Measurements from ENCODE around the gene PSMB5.

PSMB5 gene

DNA sequence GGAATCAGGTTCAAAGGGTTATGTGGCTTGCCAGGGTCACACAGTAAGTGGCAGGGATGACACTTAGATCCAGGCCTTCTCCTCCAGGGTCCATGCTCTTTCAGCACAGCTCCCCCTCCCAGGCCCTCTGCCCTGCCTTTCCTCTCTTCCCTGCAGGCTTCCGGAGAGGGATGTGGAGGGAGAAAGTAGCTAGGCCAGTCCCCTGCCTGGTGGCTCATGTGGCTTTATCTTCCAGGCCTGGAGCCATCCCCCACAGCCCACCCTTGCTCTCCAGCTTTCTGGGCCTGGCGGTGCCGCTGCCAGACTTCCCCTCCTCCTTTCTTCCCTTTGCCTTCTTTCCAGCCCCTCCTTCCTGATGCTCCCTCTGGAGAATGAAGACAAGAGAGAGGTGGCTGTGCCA, 9.1 kb upstream of the PSMB5 start:
- DNase-seq (ENCODE audit: low read depth) = no peak

- no peak for DNase-seq (ENCODE audit: low read depth)
Measured at GRCh38 chr14:23043145-23043544, 8.4 kb upstream of the PSMB5 start.

- DNase-seq (ENCODE audit: low read depth) = no peak
Measured at GRCh38 chr14:23042162-23042965, 7.7 kb upstream of the PSMB5 start, which contains the start of gene PSMB11. PSMB11 (plus strand) TSS chr14:23042212; CDS start chr14:23042226, 14 bp downstream.

DNA sequence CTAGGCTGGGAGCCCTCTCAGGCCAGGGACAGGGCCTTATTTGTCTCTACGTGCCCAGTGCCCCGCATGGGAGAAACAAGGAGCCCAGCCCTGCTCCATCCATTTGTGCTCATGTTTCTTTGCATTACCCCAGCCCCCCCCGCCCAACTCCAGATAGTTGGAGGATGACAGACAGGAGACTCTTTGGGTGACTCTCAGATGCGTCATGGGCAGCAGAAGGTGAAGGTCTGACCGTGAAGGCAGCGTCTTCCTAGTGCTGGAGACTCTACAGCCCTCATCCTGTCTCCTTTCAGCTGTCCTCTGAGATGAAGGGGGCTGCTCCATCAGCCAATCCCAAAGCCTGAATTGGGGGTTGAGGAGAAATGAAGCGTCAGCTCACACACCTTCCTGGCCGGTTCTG, 7.0 kb upstream of the PSMB5 start:
- DNase-seq (ENCODE audit: low read depth) = no peak

GRCh38 chr14:23040100-23040499, 5.4 kb upstream of the PSMB5 start:
- no peak for DNase-seq (ENCODE audit: low read depth)

DNA sequence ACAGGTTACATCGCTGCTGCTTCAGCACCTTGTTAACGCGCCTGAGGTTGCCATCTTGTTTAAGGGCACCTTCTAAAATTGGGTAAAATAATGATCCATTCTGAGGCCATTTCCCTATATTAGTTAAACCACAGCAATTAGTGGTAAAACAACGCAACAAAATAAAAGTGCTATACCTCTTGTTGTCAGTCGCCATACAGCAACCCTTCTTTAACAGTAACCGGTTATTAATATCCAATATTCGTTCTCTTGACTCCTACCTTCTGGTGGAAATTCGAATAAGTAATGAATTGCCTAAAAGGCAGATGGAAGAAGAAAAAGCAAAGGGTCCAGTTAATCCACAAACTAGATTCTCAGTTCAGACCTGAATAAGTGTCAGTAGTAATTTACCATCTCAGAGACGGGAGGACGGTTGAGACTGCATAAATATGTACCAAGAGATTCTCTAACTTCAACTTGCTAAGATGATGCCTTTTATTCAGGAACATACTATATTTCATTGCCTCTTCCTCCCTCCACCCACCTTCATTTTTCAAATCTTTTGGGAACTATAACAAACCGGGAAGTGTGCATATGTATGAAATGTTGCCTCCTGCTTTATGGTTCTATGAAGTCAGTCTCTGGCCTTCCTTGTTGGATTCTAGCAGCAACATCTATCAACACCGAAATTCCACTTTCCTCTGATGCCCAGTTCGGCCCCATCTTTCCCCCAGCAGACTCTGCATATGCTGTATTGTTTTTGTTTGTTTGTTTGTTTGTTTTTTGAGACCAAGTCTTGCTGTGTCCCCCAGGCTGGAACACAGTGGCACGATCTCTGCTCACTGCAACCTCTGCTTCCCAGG, 824 bp upstream of the PSMB5 start:
- no peak for DNase-seq (ENCODE audit: low read depth)

- DNase-seq (ENCODE audit: low read depth) = no peak
Measured at GRCh38 chr14:23033801-23034497, 751 bp downstream of the PSMB5 start.

DNA sequence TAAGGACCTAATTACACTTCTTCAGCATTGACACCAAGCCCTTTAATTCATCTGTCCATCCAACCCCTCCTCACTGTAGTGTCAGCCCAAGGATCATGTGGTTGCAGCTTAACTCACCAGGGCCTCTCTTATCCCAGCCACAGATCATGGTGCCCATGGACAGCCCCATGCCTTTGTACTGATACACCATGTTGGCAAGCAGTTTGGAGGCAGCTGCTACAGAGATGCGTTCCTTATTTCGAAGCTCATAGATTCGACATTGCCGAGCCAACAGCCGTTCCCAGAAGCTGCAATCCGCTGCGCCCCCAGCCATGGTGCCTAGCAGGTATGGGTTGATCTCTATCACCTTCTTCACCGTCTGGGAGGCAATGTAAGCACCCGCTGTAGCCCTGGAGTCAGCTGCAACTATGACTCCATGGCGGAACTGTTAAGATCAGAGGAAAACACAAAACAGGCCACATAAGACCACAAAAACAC, 1.4 kb downstream of the PSMB5 start:
- DNase-seq (ENCODE audit: low read depth) = no peak

- no peak for DNase-seq (ENCODE audit: low read depth)
Measured at GRCh38 chr14:23030936-23031335, 3.8 kb downstream of the PSMB5 start.

DNA sequence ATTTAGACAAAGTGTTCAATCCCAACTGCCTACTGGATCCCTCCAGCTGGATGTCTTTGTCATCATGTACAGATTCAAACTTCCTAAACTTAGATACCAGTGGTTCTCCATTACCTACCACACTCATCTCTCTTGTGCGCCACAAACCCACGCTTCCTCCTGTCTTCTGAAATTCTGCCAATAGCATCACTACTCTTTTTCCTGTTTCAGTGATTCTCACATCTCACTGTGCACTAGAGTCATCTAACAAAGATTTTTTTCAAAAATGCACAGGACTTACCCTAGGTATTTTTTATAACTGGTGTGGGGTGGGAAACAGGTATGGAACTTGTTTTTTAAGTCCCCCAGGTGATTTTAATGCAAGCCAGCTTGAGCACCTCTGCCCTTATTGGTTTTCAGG, 5.9 kb downstream of the PSMB5 start:
- no peak for DNase-seq (ENCODE audit: low read depth)

GRCh38 chr14:23025151-23025814, 9.4 kb downstream of the PSMB5 start:
- DNase-seq (ENCODE audit: low read depth) = no peak

DNA sequence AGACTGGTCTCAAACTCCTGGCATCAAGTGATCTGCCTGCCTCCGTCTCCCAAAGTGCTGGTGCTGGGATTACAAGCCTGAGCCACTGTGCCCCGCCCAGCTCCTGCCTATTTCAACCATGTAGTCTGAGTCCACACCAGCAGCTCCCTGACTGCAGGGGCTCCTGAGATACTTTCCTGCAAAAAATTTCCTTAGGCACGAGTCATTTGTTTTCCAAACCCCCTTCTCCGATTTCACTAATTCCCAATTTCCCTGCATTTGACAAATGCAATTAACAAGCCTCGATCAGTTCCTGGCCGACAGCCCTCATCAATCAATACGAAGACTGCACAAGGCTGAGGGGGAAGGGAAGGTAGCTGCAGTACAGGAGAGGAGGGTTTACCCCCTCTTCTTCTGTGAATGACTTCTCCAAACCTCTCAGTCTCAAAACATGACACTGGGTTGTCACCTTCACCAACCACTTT, 10.1 kb downstream of the PSMB5 start:
- no peak for DNase-seq (ENCODE audit: low read depth)

DNA sequence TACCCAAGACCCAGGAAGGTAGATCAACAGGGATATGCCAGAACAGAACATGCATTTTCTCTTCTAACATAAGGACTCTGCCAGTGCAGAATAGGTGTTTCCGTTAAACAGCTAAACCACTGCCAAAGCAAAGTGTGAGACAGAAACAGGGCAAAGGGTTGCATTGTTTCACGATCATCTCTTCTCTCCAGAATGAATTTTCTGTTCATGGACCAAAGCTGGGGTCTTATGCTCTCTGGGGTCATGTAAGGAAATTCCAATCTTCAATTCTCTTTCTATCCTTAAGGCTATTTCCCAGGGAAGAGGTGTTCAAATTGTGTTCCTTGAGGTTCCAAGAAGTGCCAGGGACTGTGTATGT, 10.9 kb downstream of the PSMB5 start:
- no peak for DNase-seq (ENCODE audit: low read depth)

DNA sequence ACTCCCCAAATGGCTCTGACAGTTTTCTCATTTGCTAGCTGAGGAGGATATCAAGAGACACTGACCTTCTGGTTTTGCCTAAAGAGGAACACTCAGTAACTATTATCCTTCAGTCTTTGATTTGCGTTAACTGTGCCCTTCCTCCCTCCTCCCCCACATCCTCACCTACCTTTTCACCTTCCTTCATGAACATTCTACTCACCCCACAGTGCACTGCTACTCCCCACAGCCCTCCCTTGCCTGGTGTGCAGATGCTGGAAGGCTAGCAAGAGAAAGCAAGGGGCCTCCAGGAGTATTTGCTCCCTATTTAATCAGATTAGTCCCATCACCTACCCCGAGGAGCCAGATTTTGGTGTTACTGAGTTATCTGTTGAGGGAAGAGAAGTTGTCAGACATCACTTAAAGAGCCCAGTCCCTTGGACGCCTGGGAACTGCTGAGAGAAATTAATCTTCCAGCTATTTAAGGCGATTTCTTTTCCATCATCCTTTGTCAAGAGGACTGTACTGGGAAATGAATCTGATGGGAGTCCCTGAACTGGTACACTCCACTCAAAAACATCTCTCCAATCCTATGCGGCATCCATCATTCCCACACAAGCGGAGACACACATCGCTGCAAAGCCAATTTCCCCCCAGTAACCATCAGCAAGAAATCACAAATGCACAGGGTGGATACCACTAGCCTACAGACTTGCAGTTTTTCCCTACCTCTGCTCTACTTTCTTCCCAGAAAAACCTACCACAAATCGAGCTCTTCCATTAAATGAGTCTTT, 11.5 kb downstream of the PSMB5 start:
- no peak for DNase-seq (ENCODE audit: low read depth)

- no peak for DNase-seq (ENCODE audit: low read depth)
Measured at GRCh38 chr14:23021889-23022442, 12.7 kb downstream of the PSMB5 start.

DNA sequence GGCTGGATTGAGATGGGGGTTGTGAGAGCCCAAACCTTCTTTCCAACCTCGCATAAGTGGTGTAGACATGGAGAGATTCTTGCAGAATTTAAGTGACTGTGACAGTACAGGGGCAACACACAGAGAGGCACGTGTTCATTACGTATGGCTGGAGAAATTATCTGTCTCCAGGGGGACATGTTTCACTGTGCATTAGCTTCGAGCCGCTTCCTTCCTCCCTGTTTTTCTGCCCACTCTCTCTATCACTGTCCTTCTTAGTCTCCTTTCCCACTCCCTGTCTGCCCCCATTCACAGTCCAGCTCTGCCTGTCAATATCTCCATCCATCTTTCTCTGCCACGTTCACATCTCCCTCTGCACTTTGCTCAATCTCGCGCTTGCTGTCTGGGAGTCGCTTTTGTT, 13.3 kb downstream of the PSMB5 start:
- DNase-seq (ENCODE audit: low read depth) = no peak

- DNase-seq (ENCODE audit: low read depth) = no peak
Measured at GRCh38 chr14:23020143-23021128, 14.3 kb downstream of the PSMB5 start.

GRCh38 chr14:23018107-23018506, 16.6 kb downstream of the PSMB5 start:
- no peak for DNase-seq (ENCODE audit: low read depth)

DNA sequence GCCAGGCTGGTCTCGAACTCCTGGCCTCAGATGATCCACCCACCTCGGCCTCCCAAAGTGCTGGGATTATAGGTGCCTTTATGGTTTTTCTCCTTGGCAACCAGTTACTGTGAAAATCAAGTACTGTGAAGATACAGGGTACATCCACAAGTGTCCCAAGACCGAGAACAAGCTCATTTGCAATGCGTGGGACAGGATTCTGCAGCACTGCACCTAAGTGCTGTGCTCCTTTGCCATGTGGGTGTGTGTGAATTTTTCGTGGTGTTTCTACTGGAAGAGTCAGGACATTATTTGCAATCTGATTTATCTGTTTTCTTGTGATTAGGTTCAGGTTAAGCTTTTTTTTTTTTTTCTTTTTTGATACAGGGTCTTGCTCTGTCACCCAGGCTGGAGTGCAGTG, 17.6 kb downstream of the PSMB5 start:
- no peak for DNase-seq (ENCODE audit: low read depth)

DNA sequence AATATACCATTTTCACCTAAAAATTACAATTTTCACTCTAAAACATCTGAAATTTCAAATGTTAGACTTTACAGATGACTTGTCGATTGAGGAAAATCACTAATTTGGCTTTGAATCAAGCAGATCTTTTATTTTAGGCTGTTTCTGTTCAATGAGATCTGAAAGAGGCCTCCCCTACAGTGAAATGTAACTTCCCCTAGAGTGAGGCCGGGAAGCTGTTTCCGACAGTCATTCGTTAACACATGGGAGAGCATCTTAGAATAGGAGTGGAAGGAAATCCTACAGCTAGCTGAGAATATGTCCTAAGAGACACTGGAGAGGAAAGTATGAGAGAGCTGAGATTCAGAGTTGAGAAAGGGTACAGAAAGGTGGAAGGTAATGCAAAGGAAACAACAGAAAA, 19.1 kb downstream of the PSMB5 start:
- no peak for DNase-seq (ENCODE audit: low read depth)
